Measurements from ENCODE around the gene INPP1. TPM values are rescaled to one million over a fixed set of nuclear protein-coding genes. Genes with fewer than 3 reads are reported as not detected.
A peak's percentile ranks its signal among the peaks of the same experiment; 100 is the strongest.

INPP1 gene
- total RNA-seq, 1 experiment from 2014 or later = 4.0 TPM

- Histone ChIP-seq H3K9ac (ENCODE audit: low read length) (no peak overlapping the region), H3K9me3 (ENCODE audit: low read length) (no peaks in the 10 kb centered on the region), H3K9me2 (replicated peaks; ENCODE audit: low read length) (no peaks in the 10 kb centered on the region), H3K36me3 (ENCODE audit: low read depth, low read length) (0 out of 2 replicates have a peak, but pooled peaks cover 2% of the 10 kb centered on the region), H3K4me3 (ENCODE audit: low read length) (no peak overlapping the region), H3K27ac (ENCODE audit: low read length) (no peak overlapping the region), H4K20me1 (ENCODE audit: low read length) (no peaks in the 10 kb centered on the region), H3K4me1 (ENCODE audit: insufficient read depth, low read length) (peaks cover 20% of the 10 kb centered on the region), H3K4me2 (ENCODE audit: low read length) (no peak overlapping the region), H3F3A (ENCODE audit: low read length, unreplicated experiment) (no peaks in the 10 kb centered on the region), H3K79me2 (ENCODE audit: low read length) (peaks cover 45% of the 10 kb centered on the region), H3K27me3 (ENCODE audit: low read length) (no peaks in the 10 kb centered on the region), H2AFZ (ENCODE audit: low read length) (no peak overlapping the region)
- ChIA-PET CTCF (no interaction called here), POLR2A (ENCODE audit: unreplicated experiment) (no interaction called here)
- BruUV-seq (replicated peaks) = no TSS peak
- ATAC-seq (no peak), DNase-seq (no peak)
- intact Hi-C loops (cut with micrococcal nuclease) = loop anchor here (10.0 kb wide), 1 partner anchor 549 kb away; the partner anchor contains the start of gene OSGEPL1
- TF ChIP-seq CTCF (conservative IDR thresholded peaks at IDR 0.05; ENCODE audit: low read depth, low read length) (no peak), EZH2phosphoT487 (IDR thresholded peaks at IDR 0.05; ENCODE audit: borderline replicate concordance, low read length) (no peak), EZH2 (IDR thresholded peaks at IDR 0.05; ENCODE audit: low read length, unreplicated experiment) (no peak)
Observed at GRCh38 chr2:190313880-190314279, 29.5 kb upstream of the INPP1 start.

- Histone ChIP-seq H3K9me3 (ENCODE audit: low read length) (no peaks in the 10 kb centered on the region), H3K9ac (ENCODE audit: low read length) (no peak overlapping the region), H3K4me1 (ENCODE audit: insufficient read depth, low read length) (peaks cover 24% of the 10 kb centered on the region), H2AFZ (ENCODE audit: low read length) (no peak overlapping the region), H3K4me2 (ENCODE audit: low read length) (peak overlapping the region; percentile 25; the same call in 1 of the 2 replicates), H4K20me1 (ENCODE audit: low read length) (no peaks in the 10 kb centered on the region), H3K27me3 (ENCODE audit: low read length) (no peaks in the 10 kb centered on the region), H3K4me3 (ENCODE audit: low read length) (no peak overlapping the region), H3K9me2 (replicated peaks; ENCODE audit: low read length) (no peaks in the 10 kb centered on the region), H3K36me3 (ENCODE audit: low read depth, low read length) (no peaks in the 10 kb centered on the region), H3K27ac (ENCODE audit: low read length) (no peak overlapping the region), H3F3A (ENCODE audit: low read length, unreplicated experiment) (no peaks in the 10 kb centered on the region), H3K79me2 (ENCODE audit: low read length) (peaks cover 49% of the 10 kb centered on the region)
- DNase-seq (no peak), ATAC-seq (no peak)
- TF ChIP-seq CTCF (conservative IDR thresholded peaks at IDR 0.05; ENCODE audit: low read depth, low read length) (no peak), EZH2phosphoT487 (IDR thresholded peaks at IDR 0.05; ENCODE audit: borderline replicate concordance, low read length) (no peak), EZH2 (IDR thresholded peaks at IDR 0.05; ENCODE audit: low read length, unreplicated experiment) (no peak)
- POLR2A ChIA-PET (ENCODE audit: unreplicated experiment) = no interaction called here
- CTCF ChIA-PET = no interaction called here
- intact Hi-C loops (cut with micrococcal nuclease) = loop anchor here (1.0 to 10.0 kb wide), 4 partner anchors 33 to 550 kb away; partner anchors contain the start of gene OSGEPL1
- BruUV-seq (replicated peaks) = no TSS peak
Observed at GRCh38 chr2:190315273-190315672, 28.1 kb upstream of the INPP1 start.

GRCh38 chr2:190318514-190318913 is 24.9 kb upstream of the INPP1 start:
- no peaks in the 10 kb centered on the region for H3K27me3 ChIP-seq (ENCODE audit: low read length)
- peak overlapping the region; percentile 95 for H3K4me3 ChIP-seq (ENCODE audit: low read length)
- DNase-seq (peak; percentile 39), ATAC-seq (no peak)
- ChIA-PET CTCF (no interaction called here), POLR2A (ENCODE audit: unreplicated experiment) (no interaction called here)
- H3F3A ChIP-seq (ENCODE audit: low read length, unreplicated experiment) = no peaks in the 10 kb centered on the region
- no peaks in the 10 kb centered on the region for H3K9me3 ChIP-seq (ENCODE audit: low read length)
- peaks cover 41% of the 10 kb centered on the region for H3K79me2 ChIP-seq (ENCODE audit: low read length)
- H3K36me3 ChIP-seq (ENCODE audit: low read depth, low read length) = no peaks in the 10 kb centered on the region
- no peaks in the 10 kb centered on the region for H4K20me1 ChIP-seq (ENCODE audit: low read length)
- intact Hi-C loops (cut with micrococcal nuclease) = loop anchor here (5.0 to 10.0 kb wide), 3 partner anchors 36 to 554 kb away; partner anchors contain the start of gene OSGEPL1
- no peak overlapping the region for H3K27ac ChIP-seq (ENCODE audit: low read length)
- TF ChIP-seq EZH2phosphoT487 (IDR thresholded peaks at IDR 0.05; ENCODE audit: borderline replicate concordance, low read length) = no peak
- no peak for TF ChIP-seq CTCF (conservative IDR thresholded peaks at IDR 0.05; ENCODE audit: low read depth, low read length)
- TF ChIP-seq EZH2 (IDR thresholded peaks at IDR 0.05; ENCODE audit: low read length, unreplicated experiment) = no peak
- BruUV-seq (replicated peaks) = no TSS peak
- no peaks in the 10 kb centered on the region for H3K9me2 ChIP-seq (replicated peaks; ENCODE audit: low read length)
- H3K4me2 ChIP-seq (ENCODE audit: low read length) = peak overlapping the region; percentile 97
- H3K9ac ChIP-seq (ENCODE audit: low read length) = peak overlapping the region; percentile 68
- peaks cover 26% of the 10 kb centered on the region for H3K4me1 ChIP-seq (ENCODE audit: insufficient read depth, low read length)
- peak overlapping the region; percentile 78 for H2AFZ ChIP-seq (ENCODE audit: low read length)

All from PC-3 (cell line).